GM18517 (cell line): Measurements from ENCODE around the gene PTH.

Source experiments
- ATAC-seq: cut with Tn5 transposase; IDR thresholded peaks from one replicate; pipeline ENCODE4 v1.9.1; 2021; ENCODE audit warnings: mild to moderate bottlenecking, moderate library complexity; ENCODE audit not compliant: unreplicated experiment

The PTH gene

GRCh38 chr11:13450832-13451397, 44.9 kb downstream of the PTH start:
- ATAC-seq = no peak

- ATAC-seq = no peak
Observed at GRCh38 chr11:13449522-13449921, 46.3 kb downstream of the PTH start.

GRCh38 chr11:13448876-13449275, 46.9 kb downstream of the PTH start:
- ATAC-seq = no peak

- no peak for ATAC-seq
Observed at GRCh38 chr11:13446444-13446843, 49.4 kb downstream of the PTH start.

- no peak for ATAC-seq
Observed at GRCh38 chr11:13445588-13445987, 50.2 kb downstream of the PTH start.
